T-cell (primary cell): Measurements from ENCODE around the gene KRT39. TPM values are rescaled to one million over a fixed set of nuclear protein-coding genes. Genes with fewer than 3 reads are reported as not detected.
A peak's percentile ranks its signal among the peaks of the same experiment; 100 is the strongest.

Experiments
- ATAC-seq, 4 experiments: fragments of 200-7000 bp in 3 of 4; fragments of 150-1000 bp in 1 of 4; cut with Tn5 transposase; replicated peaks in 1 of 4; 1 replicate in 3 of 4; 2 replicates in 1 of 4; pipeline ENCODE4 v1.10.0; 2021; ENCODE audit warnings: moderate library complexity in 3 of 4, mild to moderate bottlenecking in 2 of 4, moderate number of reproducible peaks in 1 of 4
- CTCF ChIA-PET, 2 donors: fragments of 300-600 bp; sonication (Branson Sonifier 250); formaldehyde crosslinking; loops; one replicate each; lab custom pipeline; 2022; ENCODE audit warnings: antibody characterized with exemption in 2 of 2; lab: Charles Lee
- POLR2A ChIA-PET, 2 donors: fragments of 300-600 bp; sonication (Branson Sonifier 250); formaldehyde crosslinking; loops; one replicate each; lab custom pipeline; 2022; ENCODE audit warnings: antibody characterized with exemption in 2 of 2; lab: Charles Lee
- DNase-seq, 35 experiments: peaks; one replicate each; pipeline versions ENCODE4 v3.0.0 to v3.0.0-alpha.2; 2013 to 2023
- H3K27ac ChIP-seq: one replicate; pipeline ENCODE4 v1.5.1; 2013; ENCODE audit warnings: low read length
- H3K27me3 ChIP-seq, 2 experiments: replicated peaks in 1 of 2; 1 replicate in 1 of 2; 2 replicates in 1 of 2; pipeline versions ENCODE4 v1.6.1 to v1.7.0; 2013; ENCODE audit warnings: low read length in 1 of 2, mixed read lengths in 1 of 2; ENCODE audit not compliant: control insufficient read depth in 2 of 2, insufficient read depth in 2 of 2; ENCODE audit errors: extremely low read depth in 1 of 2
- H3K36me3 ChIP-seq, 2 donors: 1 replicate in 1 of 2; 2 replicates in 1 of 2; pipeline versions ENCODE4 v1.6.1 to v1.7.0; 2013; ENCODE audit warnings: low read length in 1 of 2; ENCODE audit not compliant: control insufficient read depth in 2 of 2, insufficient read depth in 1 of 2; ENCODE audit errors: extremely low read depth in 1 of 2
- H3K4me1 ChIP-seq, 2 experiments: 1 replicate in 1 of 2; 2 replicates in 1 of 2; pipeline versions ENCODE4 v1.6.1 to v1.7.0; 2013; ENCODE audit warnings: low read length in 2 of 2, mixed read lengths in 1 of 2; ENCODE audit not compliant: insufficient read depth in 2 of 2, control insufficient read depth in 1 of 2; ENCODE audit errors: extremely low read depth in 1 of 2
- H3K4me3 ChIP-seq, 2 donors: 1 replicate in 1 of 2; 2 replicates in 1 of 2; pipeline versions ENCODE4 v1.5.1 to v1.7.0; 2013; ENCODE audit warnings: mild to moderate bottlenecking in 2 of 2, low read length in 1 of 2, moderate library complexity in 1 of 2; ENCODE audit not compliant: control insufficient read depth in 1 of 2; ENCODE audit errors: extremely low read depth in 1 of 2
- H3K9me3 ChIP-seq: 2 replicates; pipeline ENCODE4 v1.7.0; 2013
- H3K27ac Mint-ChIP-seq, 2 donors: one replicate each; pipeline ENCODE4 v1.8.0; 2020 to 2021; ENCODE audit warnings: mild to moderate bottlenecking in 2 of 2, mixed read lengths in 2 of 2
- H3K27me3 Mint-ChIP-seq, 2 donors: one replicate each; pipeline ENCODE4 v1.8.0; 2021 to 2022; ENCODE audit warnings: mixed read lengths in 2 of 2
- H3K36me3 Mint-ChIP-seq: one replicate; pipeline ENCODE4 v1.8.0; 2021; ENCODE audit warnings: mixed read lengths
- H3K4me1 Mint-ChIP-seq, 3 donors: one replicate each; pipeline ENCODE4 v1.8.0; 2020 to 2022; ENCODE audit warnings: mixed read lengths in 3 of 3, mild to moderate bottlenecking in 1 of 3
- H3K4me3 Mint-ChIP-seq, 3 donors: one replicate each; pipeline ENCODE4 v1.8.0; 2020 to 2022; ENCODE audit warnings: mild to moderate bottlenecking in 3 of 3, mixed read lengths in 3 of 3, moderate library complexity in 3 of 3
- H3K9me3 Mint-ChIP-seq, 3 donors: one replicate each; pipeline ENCODE4 v1.8.0; 2020 to 2022; ENCODE audit warnings: mixed read lengths in 3 of 3
- WGBS: methylation state at CpG from one replicate; pipeline ENCODE4 v1.1.5; 2013; ENCODE audit warnings: missing lambda C conversion rate; ENCODE audit not compliant: insufficient coverage; 5-methylcytosine and 5-hydroxymethylcytosine counted together
- total RNA-seq, 35 experiments: library from RNA in 6 of 35; stranded (reverse) in 6 of 35; fragments of 120-200 nt in 1 of 35; gene quantifications; one replicate each; pipeline versions ENCODE4 v1.2.1 to v1.2.4 and lab custom pipeline; 2013 to 2026

The KRT39 gene
- total RNA-seq, 5 donors from 2014 or later (not counting 1 experiment from before 2014, with no cell fraction given): not detected

GRCh38 chr17:40914075-40914855 lies 52.5 kb downstream of the KRT39 start:
- H3K9me3 Mint-ChIP-seq: no peaks in the 10 kb centered on the region
- no peaks in the 10 kb centered on the region for H3K9me3 ChIP-seq
- WGBS: 57% methylated on average over 1 of the region's 3 CpGs
- no peaks in the 10 kb centered on the region for H3K36me3 Mint-ChIP-seq
- ChIA-PET CTCF (interaction anchor here in 1 of 2 donors (0.5 kb wide), 1 partner anchor 296 kb away, joined by 3 read pairs; no protein-coding TSS in a partner anchor), POLR2A (no interaction called here)
- no peak overlapping the region for H3K27ac Mint-ChIP-seq
- no peaks in the 10 kb centered on the region for H3K36me3 ChIP-seq
- DNase-seq (no peak), ATAC-seq (no peak)
- no peaks in the 10 kb centered on the region for H3K4me1 Mint-ChIP-seq
- H3K27me3 Mint-ChIP-seq: peaks cover 7 to 16% of the 10 kb centered on the region in 2 donors
- H3K27ac ChIP-seq: no peak overlapping the region
- no peaks in the 10 kb centered on the region for H3K4me1 ChIP-seq
- H3K4me3 Mint-ChIP-seq: no peak overlapping the region
- H3K4me3 ChIP-seq: no peak overlapping the region
- H3K27me3 ChIP-seq: peaks cover under 1 to 5% of the 10 kb centered on the region in 2 experiments

DNA sequence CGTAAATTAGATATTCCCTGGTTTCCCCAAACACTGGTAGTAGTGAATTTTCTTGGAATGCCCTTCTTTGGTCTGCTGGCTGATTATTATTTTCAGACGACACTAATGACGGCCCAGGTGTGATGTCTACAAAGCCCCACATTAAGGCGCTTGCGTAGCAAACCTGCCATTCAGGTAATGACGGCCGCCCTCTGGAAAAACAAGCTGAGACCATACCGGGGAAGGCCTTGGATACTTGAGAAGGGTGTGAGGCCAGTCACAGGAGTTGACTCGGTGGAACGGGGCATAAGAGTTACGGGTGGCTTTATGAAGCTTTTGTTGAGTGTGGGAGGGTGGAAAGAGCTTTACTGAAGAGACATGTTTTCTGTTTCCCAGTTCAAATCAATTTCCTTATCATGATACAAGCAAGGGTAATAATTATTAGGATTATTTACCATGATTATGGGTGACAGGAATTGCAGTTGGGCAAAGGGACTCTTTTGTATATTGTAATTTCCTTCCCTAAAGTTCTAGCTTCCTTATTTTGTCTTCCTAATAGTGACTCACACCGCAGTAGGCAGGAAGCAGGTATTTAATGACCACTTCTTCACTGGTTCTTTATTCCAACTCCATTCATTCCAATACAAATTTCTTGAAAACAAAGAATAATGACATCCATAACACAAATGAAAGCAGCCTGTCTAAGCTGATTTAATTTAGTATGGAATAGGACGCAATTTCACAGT lies 54.1 kb downstream of the KRT39 start:
- CTCF ChIA-PET: interaction anchor here (0.5 to 0.6 kb wide), 2 partner anchors 732 to 759 kb away, joined by 3 to 5 read pairs; no protein-coding TSS in a partner anchor
- no peak for DNase-seq
- no peaks in the 10 kb centered on the region for H3K36me3 Mint-ChIP-seq
- peaks cover 0 to 4% of the 10 kb centered on the region in 2 experiments for H3K27me3 ChIP-seq
- H3K9me3 Mint-ChIP-seq: no peaks in the 10 kb centered on the region
- H3K4me1 Mint-ChIP-seq: no peaks in the 10 kb centered on the region
- H3K36me3 ChIP-seq: no peaks in the 10 kb centered on the region
- POLR2A ChIA-PET: no interaction called here
- no peak overlapping the region for H3K4me3 ChIP-seq
- H3K9me3 ChIP-seq: no peaks in the 10 kb centered on the region
- H3K4me1 ChIP-seq: no peaks in the 10 kb centered on the region
- H3K27ac Mint-ChIP-seq: no peak overlapping the region
- no peak for ATAC-seq
- H3K4me3 Mint-ChIP-seq: no peak overlapping the region
- H3K27ac ChIP-seq: no peak overlapping the region
- H3K27me3 Mint-ChIP-seq: peaks cover 19 to 23% of the 10 kb centered on the region in 2 donors
- 90% methylated on average over 5 of the region's 13 CpGs for WGBS

DNA sequence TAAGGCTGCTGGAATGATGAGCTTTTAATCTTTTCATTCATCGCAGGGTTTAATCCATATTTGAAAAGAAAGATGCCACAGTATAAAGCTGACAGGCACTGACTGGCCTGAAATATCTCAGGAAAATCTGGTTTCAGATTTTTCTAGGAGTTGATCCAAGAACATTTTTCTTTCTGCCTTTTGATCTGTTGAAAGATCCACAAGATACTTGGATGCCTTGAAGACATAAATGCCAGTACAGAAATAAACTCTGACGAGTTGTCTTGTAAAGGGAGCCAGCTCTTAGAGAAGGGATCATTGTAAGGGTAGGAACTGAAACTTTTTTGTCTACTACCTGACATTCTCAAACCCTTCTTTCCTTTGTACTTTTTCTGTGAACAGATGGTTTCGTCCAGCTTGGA lies 56.3 kb downstream of the KRT39 start:
- no peaks in the 10 kb centered on the region for H3K4me1 ChIP-seq
- Mint-ChIP-seq H3K27me3 (peaks cover 34 to 38% of the 10 kb centered on the region in 2 donors), H3K9me3 (no peaks in the 10 kb centered on the region), H3K4me3 (no peak overlapping the region), H3K36me3 (no peaks in the 10 kb centered on the region), H3K27ac (no peak overlapping the region), H3K4me1 (no peaks in the 10 kb centered on the region)
- no peak overlapping the region for H3K4me3 ChIP-seq
- H3K9me3 ChIP-seq: no peaks in the 10 kb centered on the region
- ChIA-PET CTCF (interaction anchor here in 1 of 2 donors (1.2 to 2.5 kb wide), 4 partner anchors 412 to 752 kb away, joined by 3 to 14 read pairs (median 4); no protein-coding TSS in a partner anchor), POLR2A (no interaction called here)
- ATAC-seq: no peak
- DNase-seq: no peak
- 100% methylated on average over 1 of the region's 3 CpGs for WGBS
- H3K27ac ChIP-seq: no peak overlapping the region
- no peaks in the 10 kb centered on the region for H3K36me3 ChIP-seq
- peaks cover 5 to 13% of the 10 kb centered on the region in 2 experiments for H3K27me3 ChIP-seq

- H3K27me3 Mint-ChIP-seq: peaks cover 34 to 45% of the 10 kb centered on the region in 2 donors
- H3K27me3 ChIP-seq: peaks cover 5 to 19% of the 10 kb centered on the region in 2 experiments
- no peak for ATAC-seq
- no peaks in the 10 kb centered on the region for H3K9me3 Mint-ChIP-seq
- H3K9me3 ChIP-seq: no peaks in the 10 kb centered on the region
- H3K27ac ChIP-seq: no peak overlapping the region
- WGBS: no CpG with 5 or more reads among the region's 4 CpGs
- H3K4me1 ChIP-seq: no peaks in the 10 kb centered on the region
- POLR2A ChIA-PET: interaction anchor here in 1 of 2 donors (0.6 kb wide), 1 partner anchor 439 kb away, joined by 4 read pairs; no protein-coding TSS in a partner anchor
- no peaks in the 10 kb centered on the region for H3K4me1 Mint-ChIP-seq
- no peak overlapping the region for H3K4me3 ChIP-seq
- no peak overlapping the region for H3K4me3 Mint-ChIP-seq
- H3K27ac Mint-ChIP-seq: no peak overlapping the region
- DNase-seq: no peak
- CTCF ChIA-PET: interaction anchor here in 1 of 2 donors (0.6 to 2.5 kb wide), 8 partner anchors 413 to 756 kb away, joined by 3 to 14 read pairs (median 4); no protein-coding TSS in a partner anchor
- no peaks in the 10 kb centered on the region for H3K36me3 Mint-ChIP-seq
- H3K36me3 ChIP-seq: no peaks in the 10 kb centered on the region
Measured at GRCh38 chr17:40909755-40910154, 57.0 kb downstream of the KRT39 start.

DNA sequence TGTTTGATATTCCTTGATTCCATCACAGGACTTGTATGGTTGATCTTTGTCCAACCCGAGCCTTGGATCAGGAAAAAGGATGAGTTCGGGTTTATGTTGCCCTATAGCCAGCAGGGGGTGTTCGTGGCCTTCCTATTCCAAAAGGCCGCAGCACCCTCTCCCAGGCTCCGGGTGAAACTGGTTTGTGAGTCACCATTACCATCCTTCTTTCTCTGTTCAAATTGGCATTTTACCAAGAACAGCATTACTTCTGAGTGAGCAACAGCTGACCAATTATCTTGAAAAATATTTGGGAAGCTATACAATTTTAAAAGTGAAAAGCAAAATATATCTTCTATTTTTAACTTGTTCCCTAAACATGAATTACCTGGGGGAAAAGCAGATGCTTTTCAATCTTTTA lies 57.4 kb downstream of the KRT39 start:
- Histone ChIP-seq H3K9me3 (no peaks in the 10 kb centered on the region), H3K27ac (no peak overlapping the region), H3K36me3 (no peaks in the 10 kb centered on the region), H3K4me1 (no peaks in the 10 kb centered on the region), H3K4me3 (no peak overlapping the region), H3K27me3 (peaks cover 5 to 21% of the 10 kb centered on the region in 2 experiments)
- CTCF ChIA-PET: interaction anchor here (0.6 to 2.5 kb wide), 7 partner anchors 413 to 771 kb away, joined by 3 to 14 read pairs (median 4); no protein-coding TSS in a partner anchor
- Mint-ChIP-seq H3K4me1 (no peaks in the 10 kb centered on the region), H3K27ac (no peak overlapping the region), H3K4me3 (no peak overlapping the region), H3K27me3 (peaks cover 37 to 49% of the 10 kb centered on the region in 2 donors), H3K9me3 (no peaks in the 10 kb centered on the region), H3K36me3 (no peaks in the 10 kb centered on the region)
- WGBS: 15% methylated on average over 3 of the region's 5 CpGs
- ATAC-seq: peak; percentile 80 to 84 (median 82)
- peak in 34 of 35 experiments; percentile 24 to 80 (median 49) for DNase-seq
- POLR2A ChIA-PET: interaction anchor here in 1 of 2 donors (0.6 kb wide), 1 partner anchor 438 kb away, joined by 4 read pairs; no protein-coding TSS in a partner anchor
